Mesendoderm (in vitro differentiated cells): ENCODE data around the gene IQSEC1.

ENCODE experiments used
- DNase-seq: peaks from one replicate; pipeline ENCODE4 v3.0.0; 2013
- H2AK5ac ChIP-seq: 2 replicates; pipeline ENCODE4 v1.6.1; 2013; ENCODE audit warnings: low read length, inconsistent platforms
- H2BK120ac ChIP-seq: 2 replicates; pipeline ENCODE4 v1.6.1; 2013; ENCODE audit warnings: low read depth, mild to moderate bottlenecking, low read length, moderate library complexity, mixed read lengths
- H2BK15ac ChIP-seq: replicated peaks from 2 replicates; pipeline ENCODE4 v1.6.1; 2013; ENCODE audit warnings: low read depth, mild to moderate bottlenecking, moderate library complexity
- H2BK5ac ChIP-seq: 2 replicates; pipeline ENCODE4 v1.6.1; 2013; ENCODE audit warnings: low read length, inconsistent platforms
- H3K18ac ChIP-seq: 2 replicates; pipeline ENCODE4 v1.6.1; 2013; ENCODE audit warnings: mild to moderate bottlenecking, low read length, mixed read lengths
- H3K23ac ChIP-seq: one replicate; pipeline ENCODE4 v1.6.1; 2013; ENCODE audit warnings: low read length
- H3K27ac ChIP-seq: 2 replicates; pipeline ENCODE4 v1.5.1; 2013; ENCODE audit warnings: low read depth, mild to moderate bottlenecking, inconsistent platforms, low read length, moderate library complexity
- H3K27me3 ChIP-seq: 2 replicates; pipeline ENCODE4 v1.6.1; 2013; ENCODE audit warnings: low read length, control low read depth, mild to moderate bottlenecking, inconsistent platforms; ENCODE audit not compliant: insufficient read depth, poor library complexity
- H3K36me3 ChIP-seq: 2 replicates; pipeline ENCODE4 v1.6.1; 2013; ENCODE audit warnings: low read length, inconsistent platforms; ENCODE audit not compliant: control insufficient read depth, insufficient read depth
- H3K4ac ChIP-seq: one replicate; pipeline ENCODE4 v1.6.1; 2013; ENCODE audit warnings: low read depth, mild to moderate bottlenecking, low read length, moderate library complexity
- H3K4me1 ChIP-seq: 2 replicates; pipeline ENCODE4 v1.6.1; 2013; ENCODE audit warnings: low read depth, low read length, inconsistent platforms; ENCODE audit not compliant: control insufficient read depth
- H3K4me2 ChIP-seq: 2 replicates; pipeline ENCODE4 v1.6.1; 2013; ENCODE audit warnings: low read length
- H3K4me3 ChIP-seq: 2 replicates; pipeline ENCODE4 v1.5.1; 2013; ENCODE audit warnings: mild to moderate bottlenecking, low read length
- H3K56ac ChIP-seq: one replicate; pipeline ENCODE4 v1.6.1; 2013; ENCODE audit warnings: low read length
- H3K79me1 ChIP-seq: 2 replicates; pipeline ENCODE4 v1.6.1; 2013; ENCODE audit warnings: low read length, inconsistent platforms
- H3K79me2 ChIP-seq: 2 replicates; pipeline ENCODE4 v1.6.1; 2013; ENCODE audit warnings: mild to moderate bottlenecking, low read length; ENCODE audit not compliant: control insufficient read depth, insufficient read depth
- H3K9ac ChIP-seq: 2 replicates; pipeline ENCODE4 v1.6.1; 2013; ENCODE audit warnings: low read length, inconsistent platforms
- H4K5ac ChIP-seq: one replicate; pipeline ENCODE4 v1.6.1; 2013; ENCODE audit warnings: low read length
- H4K8ac ChIP-seq: one replicate; pipeline ENCODE4 v1.6.1; 2013; ENCODE audit warnings: low read depth, mild to moderate bottlenecking, control low read depth, low read length, moderate library complexity
- WGBS: extraction: QIAGEN DNeasy Blood & Tissue Kit; methylation state at CpG from one replicate; pipeline ENCODE4 v1.1.7; 2013; ENCODE audit warnings: low lambda C conversion rate, missing lambda C conversion rate; ENCODE audit not compliant: insufficient coverage; ENCODE audit errors: extremely low coverage; 5-methylcytosine and 5-hydroxymethylcytosine counted together

The IQSEC1 gene

GRCh38 chr3:12866836-12867235, 206.4 kb downstream of the IQSEC1 start:
- Histone ChIP-seq H3K4me1 (no peaks in the 10 kb centered on the region), H2BK5ac (no peak overlapping the region), H2AK5ac (no peak overlapping the region), H3K27ac (no peak overlapping the region), H3K56ac (no peak overlapping the region), H2BK15ac (no peak overlapping the region), H3K27me3 (no peaks in the 10 kb centered on the region), H3K36me3 (no peaks in the 10 kb centered on the region), H2BK120ac (no peak overlapping the region), H3K23ac (no peak overlapping the region), H3K79me2 (no peaks in the 10 kb centered on the region), H3K4me3 (no peak overlapping the region), H3K9ac (no peak overlapping the region), H4K5ac (no peak overlapping the region), H4K8ac (no peak overlapping the region), H3K4me2 (no peak overlapping the region), H3K4ac (no peak overlapping the region), H3K18ac (no peak overlapping the region), H3K79me1 (no peaks in the 10 kb centered on the region)
- WGBS, result no CpG with 5 or more reads among the region's 6 CpGs
- DNase-seq, result no peak

GRCh38 chr3:12865271-12865670, 208.0 kb downstream of the IQSEC1 start:
- no peak overlapping the region for H2AK5ac ChIP-seq
- WGBS, result no CpG with 5 or more reads among the region's 4 CpGs
- no peak overlapping the region for H2BK5ac ChIP-seq
- H3K4ac ChIP-seq, result no peak overlapping the region
- H3K27me3 ChIP-seq, result no peaks in the 10 kb centered on the region
- no peak overlapping the region for H2BK120ac ChIP-seq
- no peak overlapping the region for H3K23ac ChIP-seq
- no peak overlapping the region for H3K4me3 ChIP-seq
- no peaks in the 10 kb centered on the region for H3K4me1 ChIP-seq
- no peak overlapping the region for H3K27ac ChIP-seq
- H4K5ac ChIP-seq, result no peak overlapping the region
- no peak overlapping the region for H3K56ac ChIP-seq
- H3K79me1 ChIP-seq, result no peaks in the 10 kb centered on the region
- H3K9ac ChIP-seq, result no peak overlapping the region
- no peak for DNase-seq
- H3K18ac ChIP-seq, result no peak overlapping the region
- H4K8ac ChIP-seq, result no peak overlapping the region
- no peak overlapping the region for H2BK15ac ChIP-seq
- no peaks in the 10 kb centered on the region for H3K36me3 ChIP-seq
- no peaks in the 10 kb centered on the region for H3K79me2 ChIP-seq
- no peak overlapping the region for H3K4me2 ChIP-seq

- Histone ChIP-seq H3K36me3 (no peaks in the 10 kb centered on the region), H3K18ac (no peak overlapping the region), H3K23ac (no peak overlapping the region), H3K4ac (no peak overlapping the region), H2BK120ac (no peak overlapping the region), H3K4me2 (no peak overlapping the region), H3K4me3 (no peak overlapping the region), H4K8ac (no peak overlapping the region), H3K56ac (no peak overlapping the region), H3K27ac (no peak overlapping the region), H2BK15ac (no peak overlapping the region), H3K79me1 (no peaks in the 10 kb centered on the region), H4K5ac (no peak overlapping the region), H3K9ac (no peak overlapping the region), H3K79me2 (no peaks in the 10 kb centered on the region), H2BK5ac (no peak overlapping the region), H3K27me3 (no peaks in the 10 kb centered on the region), H2AK5ac (no peak overlapping the region), H3K4me1 (no peaks in the 10 kb centered on the region)
- DNase-seq, result no peak
- WGBS, result no CpG with 5 or more reads among the region's 8 CpGs
Observed at GRCh38 chr3:12862387-12862786, 210.8 kb downstream of the IQSEC1 start.

GRCh38 chr3:12861611-12862010, 211.6 kb downstream of the IQSEC1 start:
- H3K4me3 ChIP-seq, result no peak overlapping the region
- H3K79me1 ChIP-seq, result no peaks in the 10 kb centered on the region
- no peak overlapping the region for H4K5ac ChIP-seq
- no peak overlapping the region for H3K56ac ChIP-seq
- DNase-seq, result no peak
- H3K4me2 ChIP-seq, result no peak overlapping the region
- H2BK120ac ChIP-seq, result no peak overlapping the region
- no CpG with 5 or more reads among the region's 5 CpGs for WGBS
- H2BK5ac ChIP-seq, result no peak overlapping the region
- no peaks in the 10 kb centered on the region for H3K79me2 ChIP-seq
- H3K27ac ChIP-seq, result no peak overlapping the region
- no peaks in the 10 kb centered on the region for H3K27me3 ChIP-seq
- no peak overlapping the region for H2AK5ac ChIP-seq
- no peak overlapping the region for H3K9ac ChIP-seq
- H3K4me1 ChIP-seq, result no peaks in the 10 kb centered on the region
- H3K23ac ChIP-seq, result no peak overlapping the region
- H3K36me3 ChIP-seq, result no peaks in the 10 kb centered on the region
- H3K18ac ChIP-seq, result no peak overlapping the region
- H2BK15ac ChIP-seq, result no peak overlapping the region
- H4K8ac ChIP-seq, result no peak overlapping the region
- no peak overlapping the region for H3K4ac ChIP-seq

GRCh38 chr3:12859840-12860239, 213.4 kb downstream of the IQSEC1 start:
- H3K9ac ChIP-seq, result no peak overlapping the region
- H2BK5ac ChIP-seq, result no peak overlapping the region
- no peak overlapping the region for H4K5ac ChIP-seq
- H3K4ac ChIP-seq, result no peak overlapping the region
- H3K79me2 ChIP-seq, result no peaks in the 10 kb centered on the region
- no peak overlapping the region for H3K56ac ChIP-seq
- no peak overlapping the region for H3K18ac ChIP-seq
- no peaks in the 10 kb centered on the region for H3K27me3 ChIP-seq
- H4K8ac ChIP-seq, result no peak overlapping the region
- no peak overlapping the region for H3K23ac ChIP-seq
- WGBS, result no CpG with 5 or more reads among the region's 7 CpGs
- DNase-seq, result no peak
- no peak overlapping the region for H2AK5ac ChIP-seq
- no peak overlapping the region for H2BK15ac ChIP-seq
- no peaks in the 10 kb centered on the region for H3K79me1 ChIP-seq
- H2BK120ac ChIP-seq, result no peak overlapping the region
- H3K4me2 ChIP-seq, result no peak overlapping the region
- H3K27ac ChIP-seq, result no peak overlapping the region
- no peak overlapping the region for H3K4me3 ChIP-seq
- H3K4me1 ChIP-seq, result no peaks in the 10 kb centered on the region
- no peaks in the 10 kb centered on the region for H3K36me3 ChIP-seq

GRCh38 chr3:12856626-12857025, 216.6 kb downstream of the IQSEC1 start:
- Histone ChIP-seq H2BK5ac (no peak overlapping the region), H3K79me2 (no peaks in the 10 kb centered on the region), H3K56ac (no peak overlapping the region), H2BK15ac (no peak overlapping the region), H3K23ac (no peak overlapping the region), H3K27ac (no peak overlapping the region), H3K4me1 (no peaks in the 10 kb centered on the region), H3K4ac (no peak overlapping the region), H2AK5ac (no peak overlapping the region), H3K4me3 (no peak overlapping the region), H3K27me3 (no peaks in the 10 kb centered on the region), H3K18ac (no peak overlapping the region), H3K9ac (no peak overlapping the region), H3K79me1 (no peaks in the 10 kb centered on the region), H2BK120ac (no peak overlapping the region), H4K5ac (no peak overlapping the region), H3K36me3 (no peaks in the 10 kb centered on the region), H3K4me2 (no peak overlapping the region), H4K8ac (no peak overlapping the region)
- no CpG with 5 or more reads among the region's 5 CpGs for WGBS
- no peak for DNase-seq
